Activated T-cell treated with anti-CD3 and anti-CD28 coated beads for 24 hours (primary cell): ENCODE data around the gene JAK2.
"Not testable (repeated sequence)": the region's sequence is repeated elsewhere in the genome, so short reads cannot be mapped to it uniquely, and the experiment has no call there.

Source experiments
- DNase-seq: peaks from one replicate; pipeline ENCODE4 v3.0.0-alpha.2; 2020; ENCODE audit warnings: low read depth

JAK2 gene

DNA sequence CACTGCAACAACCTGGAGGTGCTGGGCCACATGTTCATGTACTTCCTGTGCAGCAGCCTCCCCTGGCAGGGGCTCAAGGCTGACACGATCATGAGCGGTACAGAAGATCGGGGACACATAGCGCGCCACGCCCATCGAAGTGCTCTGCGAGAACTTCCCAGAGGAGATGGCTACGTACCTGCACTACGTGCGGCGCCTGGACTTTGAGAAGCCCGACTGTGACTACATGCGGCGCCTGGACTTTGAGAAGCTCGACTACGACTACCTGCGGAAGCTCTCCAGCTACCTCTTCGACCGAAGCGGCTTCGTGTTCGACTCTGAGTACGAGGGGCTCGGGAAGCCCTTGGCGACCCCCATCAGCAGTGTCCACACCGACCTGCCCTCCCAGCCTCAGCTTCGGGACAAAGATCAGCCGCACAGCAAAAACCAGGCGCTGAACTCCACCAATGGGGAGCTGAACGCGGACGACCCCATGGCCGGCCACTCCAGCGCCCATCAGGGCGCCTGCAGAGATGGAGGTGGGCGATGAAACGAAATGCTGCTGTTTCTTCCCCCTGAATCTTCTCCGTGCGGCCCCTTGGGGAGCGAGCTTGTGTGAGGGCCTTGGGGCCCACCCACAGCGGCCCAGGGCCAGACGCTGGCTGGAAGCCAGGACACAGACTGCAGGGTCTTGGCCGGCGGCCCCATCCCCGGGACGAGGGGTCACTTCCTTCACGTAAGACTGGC lies 56.5 kb downstream of the JAK2 start:
- DNase-seq = no peak

- no peak for DNase-seq
Measured at GRCh38 chr9:5042661-5043178, 57.6 kb downstream of the JAK2 start.

DNA sequence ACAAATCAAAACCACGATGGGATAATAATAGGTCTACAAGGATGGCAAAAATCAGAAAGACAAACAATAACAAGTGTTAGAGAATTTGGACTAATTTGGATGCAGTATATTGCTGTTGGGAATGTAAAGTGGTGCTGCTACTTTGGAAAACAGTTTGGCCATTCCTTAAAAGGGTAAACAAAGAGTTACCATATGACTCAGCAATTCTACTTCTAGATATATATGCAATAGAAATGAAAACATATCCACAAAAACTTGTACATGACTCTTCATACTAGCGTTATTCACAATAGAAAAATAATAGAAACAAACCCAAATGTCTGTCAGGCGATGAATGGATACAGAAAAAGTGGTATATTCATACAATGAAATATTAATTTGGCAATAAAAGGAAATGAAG lies 58.3 kb downstream of the JAK2 start:
- no peak for DNase-seq

DNA sequence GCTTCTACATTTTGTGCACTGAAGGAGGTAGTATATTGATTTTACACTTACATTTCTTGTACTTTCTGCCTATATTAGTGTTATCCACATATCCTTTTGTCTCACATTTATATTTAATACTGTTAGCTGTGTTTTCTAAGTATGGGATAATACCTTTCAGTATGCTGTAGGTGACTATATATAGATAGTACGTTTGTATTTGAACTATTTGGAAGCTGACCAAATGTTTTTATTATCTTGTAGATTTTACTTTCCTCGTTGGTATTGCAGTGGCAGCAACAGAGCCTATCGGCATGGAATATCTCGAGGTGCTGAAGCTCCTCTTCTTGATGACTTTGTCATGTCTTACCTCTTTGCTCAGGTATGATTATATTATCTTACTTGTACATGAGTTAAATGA lies 59.1 kb downstream of the JAK2 start:
- no peak for DNase-seq

DNA sequence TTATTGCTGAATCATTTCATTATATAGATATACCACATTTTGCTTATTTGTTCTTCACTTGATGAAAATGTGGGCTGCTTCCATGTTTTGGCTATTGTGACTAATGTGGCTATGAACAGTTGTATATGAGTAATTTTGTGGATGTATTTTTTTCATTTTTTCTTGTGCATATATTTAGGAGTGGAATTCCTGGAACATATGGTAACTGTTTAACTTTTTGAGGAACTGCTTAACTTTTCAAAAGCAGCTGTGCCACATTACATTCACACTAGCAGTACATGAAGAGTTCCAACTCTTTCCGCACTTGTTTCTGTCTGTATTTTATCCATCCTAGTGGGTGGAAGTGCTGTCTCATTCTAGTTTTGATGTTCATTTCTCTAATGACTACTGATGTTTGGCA lies 67.8 kb downstream of the JAK2 start:
- DNase-seq = no peak

GRCh38 chr9:5062631-5063030 lies 77.6 kb downstream of the JAK2 start:
- DNase-seq = no peak

GRCh38 chr9:5072871-5073270 lies 87.8 kb downstream of the JAK2 start:
- no peak for DNase-seq

DNA sequence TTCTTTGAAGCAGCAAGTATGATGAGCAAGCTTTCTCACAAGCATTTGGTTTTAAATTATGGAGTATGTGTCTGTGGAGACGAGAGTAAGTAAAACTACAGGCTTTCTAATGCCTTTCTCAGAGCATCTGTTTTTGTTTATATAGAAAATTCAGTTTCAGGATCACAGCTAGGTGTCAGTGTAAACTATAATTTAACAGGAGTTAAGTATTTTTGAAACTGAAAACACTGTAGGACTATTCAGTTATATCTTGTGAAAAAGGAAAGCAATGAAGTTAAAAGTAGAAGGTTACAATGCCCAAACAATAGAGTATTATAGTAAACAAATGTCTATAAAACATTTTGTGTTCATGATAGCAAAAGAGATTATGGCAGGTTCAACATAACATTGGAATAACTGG lies 88.6 kb downstream of the JAK2 start:
- no peak for DNase-seq

DNA sequence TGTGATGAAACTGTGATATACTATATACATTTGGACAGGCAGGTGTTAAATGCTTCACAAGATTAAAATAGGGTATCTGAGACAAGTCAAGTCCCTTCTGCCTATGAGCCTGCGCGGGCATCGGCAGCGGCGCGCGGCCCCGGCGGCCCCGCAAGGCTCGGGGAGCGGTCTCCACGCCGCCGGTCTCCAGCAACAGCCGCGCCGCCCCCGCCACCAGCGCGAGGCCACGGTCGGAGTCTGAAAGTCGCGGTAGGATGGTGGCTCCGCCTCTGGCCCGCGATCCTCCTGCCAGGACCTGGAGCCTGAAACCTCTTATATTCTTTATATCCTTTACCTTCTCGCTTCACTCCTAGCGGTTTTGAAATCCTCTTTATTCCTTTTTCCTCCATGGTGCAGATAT lies 100.9 kb downstream of the JAK2 start:
- no peak for DNase-seq

GRCh38 chr9:5089737-5090136 lies 104.7 kb downstream of the JAK2 start:
- DNase-seq = no peak

DNA sequence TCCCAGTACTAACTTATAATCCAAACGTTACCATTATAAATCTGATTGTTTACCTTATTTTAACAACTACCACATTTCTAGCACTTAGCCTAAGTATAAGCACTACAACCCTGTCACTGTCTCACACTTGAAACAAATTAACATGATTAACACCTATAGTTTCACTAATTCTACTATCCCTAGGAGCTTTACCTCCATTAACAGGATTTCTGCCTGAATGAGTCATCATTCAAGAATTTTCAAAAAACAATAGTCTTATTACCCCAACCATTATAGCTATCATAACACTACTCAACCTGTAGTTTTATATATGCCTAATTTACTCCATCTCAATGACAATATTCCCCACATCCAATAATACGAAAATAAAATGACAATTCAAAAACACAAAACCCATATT lies 110.7 kb downstream of the JAK2 start:
- no peak for DNase-seq

- no peak for DNase-seq
Measured at GRCh38 chr9:5099466-5099865, 114.4 kb downstream of the JAK2 start.

DNA sequence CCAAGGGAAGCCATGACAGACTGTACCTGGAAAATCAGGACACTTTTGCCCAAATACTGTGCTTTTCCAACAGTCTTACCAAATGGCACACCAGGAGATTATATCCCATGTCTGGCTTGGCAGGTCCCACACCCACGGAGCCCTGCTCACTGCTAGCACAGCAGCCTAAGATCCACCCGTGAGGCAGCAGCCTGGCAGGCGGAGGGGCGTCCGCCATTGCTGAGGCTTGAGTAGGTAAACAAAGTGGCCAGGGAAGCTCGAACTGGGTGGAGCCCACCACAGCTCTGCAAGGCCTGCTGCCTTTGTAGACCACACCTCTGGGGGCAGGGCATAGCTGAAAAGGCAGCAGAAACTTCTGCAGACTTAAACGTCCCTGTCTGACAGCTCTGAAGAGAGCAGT lies 116.1 kb downstream of the JAK2 start:
- DNase-seq = not testable (repeated sequence)

GRCh38 chr9:5106517-5106916 lies 121.4 kb downstream of the JAK2 start:
- DNase-seq = not testable (repeated sequence)

DNA sequence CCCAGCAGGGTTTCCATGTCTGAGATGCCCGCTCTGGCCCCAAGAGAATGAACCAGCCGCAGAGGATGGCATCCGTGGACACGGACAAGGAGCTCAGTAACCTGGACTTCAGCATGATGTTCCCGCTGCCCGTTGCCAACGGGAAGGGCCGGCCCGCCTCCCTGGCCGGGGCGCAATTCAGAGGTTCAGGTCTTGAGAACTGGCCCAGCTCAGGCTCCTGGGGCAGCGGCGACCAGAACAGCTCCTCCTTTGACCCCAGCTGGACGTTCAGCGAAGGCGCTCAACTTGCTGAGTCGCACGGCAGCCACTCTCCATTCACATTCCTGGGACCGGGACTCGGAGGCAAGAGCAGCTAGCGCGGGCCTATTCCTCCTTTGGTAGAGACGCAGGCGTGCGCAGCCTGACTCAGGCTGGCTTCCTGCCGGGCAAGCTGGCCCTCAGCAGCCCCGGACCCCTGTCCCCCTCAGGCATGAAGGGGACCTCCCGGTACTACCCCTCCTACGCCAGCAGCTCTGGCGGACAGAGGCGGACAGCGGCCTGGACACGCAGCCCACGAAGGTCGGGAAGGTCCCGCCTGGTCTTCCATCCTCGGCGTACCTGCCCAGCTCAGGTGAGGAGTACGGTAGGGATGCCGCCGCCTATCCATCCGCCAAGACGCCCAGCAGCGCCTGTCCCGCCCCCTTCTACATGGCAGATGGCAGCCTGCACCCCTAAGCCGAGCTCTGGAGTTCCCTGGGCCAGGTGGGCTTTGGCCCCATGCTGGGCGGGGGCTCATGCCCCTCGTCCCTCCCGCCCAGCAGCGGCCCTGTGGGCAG lies 126.0 kb downstream of the JAK2 start:
- DNase-seq = no peak

GRCh38 chr9:5111696-5112095 lies 126.6 kb downstream of the JAK2 start:
- DNase-seq = no peak

GRCh38 chr9:5112109-5112592 lies 127.1 kb downstream of the JAK2 start:
- no peak for DNase-seq

DNA sequence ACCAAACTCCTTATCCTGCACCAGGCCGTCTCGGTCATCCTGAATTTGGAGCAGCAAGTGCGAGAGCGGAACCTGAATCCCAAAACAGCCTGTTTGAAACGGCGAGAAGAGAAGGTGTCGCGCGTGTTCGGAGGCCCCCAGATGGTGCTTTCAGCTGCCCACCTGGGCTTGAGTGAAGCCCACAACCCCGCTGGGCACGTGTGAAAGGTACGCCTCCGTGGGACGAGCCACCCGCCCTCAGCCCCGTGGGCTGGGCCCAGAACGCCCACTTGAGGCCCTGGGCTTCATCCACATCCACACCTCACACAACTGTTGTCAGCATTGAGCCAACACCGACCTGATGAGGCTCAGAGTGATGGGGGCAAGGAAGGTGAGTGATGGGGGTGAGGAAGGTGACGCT lies 127.6 kb downstream of the JAK2 start:
- no peak for DNase-seq

DNA sequence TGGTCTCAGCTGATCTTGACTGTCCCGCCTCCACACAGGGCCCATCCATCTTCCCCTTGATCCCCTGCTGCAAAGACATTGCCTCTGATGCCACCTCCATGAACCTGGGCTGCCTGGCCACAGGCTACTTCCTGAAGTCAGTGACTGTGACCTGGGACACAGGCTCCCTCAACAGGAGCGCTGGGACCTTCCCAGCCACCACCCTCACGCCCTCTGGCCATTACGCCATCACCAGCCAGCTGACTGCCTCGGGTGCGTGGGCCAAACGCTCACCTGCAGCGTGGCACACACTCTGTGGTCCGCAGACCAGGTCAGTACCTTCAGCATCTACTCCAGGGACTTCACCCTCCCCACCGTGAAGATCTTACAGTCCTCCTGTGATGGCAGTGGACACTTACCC lies 128.5 kb downstream of the JAK2 start:
- no peak for DNase-seq

DNA sequence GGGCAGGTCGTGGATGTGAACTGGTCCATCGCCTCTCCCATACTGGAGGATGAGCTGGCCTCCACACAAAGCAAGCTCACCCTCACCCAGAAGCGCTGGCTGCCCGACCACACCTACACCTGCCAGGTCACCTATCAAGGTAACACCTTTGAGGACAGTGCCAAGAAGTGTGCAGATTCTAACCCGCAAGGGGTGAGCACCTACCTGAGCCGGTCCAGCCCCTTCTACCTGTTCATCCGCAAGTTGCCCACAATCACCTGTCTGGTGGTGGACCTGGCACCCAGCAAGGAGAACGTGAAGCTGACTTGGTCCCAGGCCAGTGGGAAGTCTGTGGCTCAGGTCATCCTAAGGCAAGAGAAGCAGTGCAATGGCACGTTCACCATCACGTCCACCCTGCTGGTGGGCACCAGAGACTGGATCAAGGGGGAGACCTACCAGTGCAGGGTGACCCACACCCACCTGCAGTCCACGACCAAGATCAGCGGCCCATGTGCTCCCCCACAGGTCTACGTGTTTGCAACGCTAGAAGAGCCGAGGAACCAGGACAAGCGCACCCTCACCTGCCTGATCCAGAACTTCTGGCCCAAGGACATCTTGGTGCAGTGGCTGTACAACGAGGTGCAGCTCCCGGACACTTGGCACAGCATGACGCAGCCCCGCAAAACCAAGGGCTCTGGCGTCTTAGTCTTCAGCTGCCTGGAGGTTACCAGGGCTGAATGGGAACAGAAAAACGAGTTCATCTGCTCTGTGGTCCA lies 129.1 kb downstream of the JAK2 start:
- no peak for DNase-seq

DNA sequence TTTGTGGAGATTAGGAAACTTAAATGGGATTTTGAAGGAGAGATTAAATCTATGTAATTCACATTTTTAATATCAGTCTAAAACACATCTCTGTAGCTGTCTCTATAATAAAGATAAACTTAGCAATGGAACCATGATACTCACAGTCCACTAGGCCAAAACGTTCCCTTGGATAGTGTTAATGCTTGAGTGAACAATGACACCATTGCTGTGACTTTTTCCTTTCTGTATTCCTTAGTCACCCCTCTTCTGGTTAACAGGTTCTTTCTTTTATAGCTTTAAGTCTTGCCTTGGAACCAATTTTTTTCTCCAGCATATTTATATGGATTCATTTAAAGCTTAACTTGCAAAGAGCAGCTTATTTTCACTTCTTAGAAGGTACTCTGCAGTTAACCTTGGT lies 137.0 kb downstream of the JAK2 start:
- DNase-seq = no peak

DNA sequence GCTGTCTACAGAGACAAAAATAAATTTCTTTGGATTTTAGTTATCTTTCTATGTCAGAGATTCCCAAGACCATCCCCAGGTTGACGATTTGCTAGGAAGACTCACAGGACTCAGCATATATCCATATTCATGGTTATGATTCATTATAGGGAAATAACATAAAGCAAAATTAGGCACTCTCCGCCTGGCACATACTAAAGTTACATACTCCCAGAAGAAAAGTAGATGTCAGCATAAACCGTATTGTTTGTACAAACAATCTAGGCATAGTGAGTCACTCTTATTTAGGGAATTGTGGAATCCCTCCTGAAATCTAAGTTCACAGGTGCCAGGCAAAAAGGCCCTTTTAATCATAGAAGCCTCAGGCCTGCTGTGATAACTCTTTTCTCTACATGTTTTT lies 137.4 kb downstream of the JAK2 start:
- DNase-seq = no peak

DNA sequence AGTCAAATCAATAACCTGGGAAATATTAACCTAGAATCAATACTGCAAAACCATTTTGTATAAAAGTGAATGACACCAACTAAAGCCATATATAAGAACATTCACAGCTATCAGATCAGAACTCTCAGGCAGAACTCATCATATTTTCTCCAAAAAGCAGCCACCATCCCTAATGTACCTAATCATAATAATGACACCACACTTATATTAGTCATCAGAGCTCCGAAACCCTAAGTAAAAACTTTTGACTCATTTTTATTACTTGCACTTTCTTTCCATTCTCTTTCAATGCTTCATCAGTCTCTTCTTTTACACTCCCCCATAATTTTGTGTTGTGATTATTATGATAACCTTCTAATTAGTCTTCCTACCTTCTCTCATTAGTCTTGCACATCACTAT lies 155.1 kb downstream of the JAK2 start:
- no peak for DNase-seq
